Uterus (tissue), 4 donors: Measurements from ENCODE around the gene FPGS. TPM values are rescaled to one million over a fixed set of nuclear protein-coding genes. Genes with fewer than 3 reads are reported as not detected.
A peak's percentile ranks its signal among the peaks of the same experiment; 100 is the strongest.
"Not testable (repeated sequence)": the region's sequence is repeated elsewhere in the genome, so short reads cannot be mapped to it uniquely, and the experiment has no call there.

ENCODE experiments used
- DNase-seq, 2 donors: peaks; one replicate each; pipeline ENCODE4 v3.0.0-alpha.2; 2019 to 2020
- H3K27ac ChIP-seq, 2 donors: fragments of 200-600 bp; sonication (generic); 1 replicate in 1 of 2; 2 replicates in 1 of 2; pipeline ENCODE4 v1.5.1; 2016 to 2018
- H3K27me3 ChIP-seq, 2 donors: fragments of 200-600 bp; sonication (generic); one replicate each; pipeline ENCODE4 v1.5.1; 2018 to 2019; ENCODE audit warnings: control low read depth in 1 of 2
- H3K36me3 ChIP-seq, 2 donors: fragments of 200-600 bp; sonication (generic); one replicate each; pipeline ENCODE4 v1.5.1; 2019; ENCODE audit warnings: control low read depth in 1 of 2
- H3K4me1 ChIP-seq, 2 donors: fragments of 200-600 bp; sonication (generic); one replicate each; pipeline ENCODE4 v1.5.1; 2018 to 2019; ENCODE audit warnings: control low read depth in 1 of 2
- H3K4me3 ChIP-seq, 2 donors: fragments of 200-600 bp; sonication (generic); 1 replicate in 1 of 2; 2 replicates in 1 of 2; pipeline ENCODE4 v1.5.1; 2018 to 2019; ENCODE audit warnings: mild to moderate bottlenecking in 1 of 2
- H3K9me3 ChIP-seq, 2 donors: fragments of 200-600 bp; sonication (generic); one replicate each; pipeline ENCODE4 v1.5.1; 2019; ENCODE audit warnings: control low read depth in 1 of 2
- CTCF ChIP-seq, 4 experiments: fragments of 200-600 bp in 2 of 4; fragments of 450-650 bp in 2 of 4; sonication (generic) in 2 of 4; IDR thresholded peaks; one replicate each; pipeline ENCODE4 v1.5.1; 2016 to 2019; ENCODE audit warnings: antibody characterized with exemption in 4 of 4, mild to moderate bottlenecking in 2 of 4, moderate library complexity in 1 of 4
- POLR2A ChIP-seq, 2 donors: fragments of 450-650 bp; IDR thresholded peaks; one replicate each; pipeline ENCODE4 v1.6.1; 2016; ENCODE audit warnings: antibody characterized with exemption in 2 of 2, mild to moderate bottlenecking in 1 of 2, moderate library complexity in 1 of 2
- intact Hi-C: fragments of 100-400 bp; cut with DNase I; formaldehyde crosslinking; loops from one replicate; pipeline ENCODE4 v1.15.1; 2023; ENCODE audit warnings: low total_unique reads
- total RNA-seq, 4 donors: library from RNA; depleted of rRNA in 3 of 4; stranded (reverse); fragments of >200 nt in 3 of 4; gene quantifications; one replicate each; pipeline versions ENCODE4 v1.1.0 to v1.2.4, GENCODE V29; 2014 to 2023
- donor health status: DM: yes; HTN: yes; CAD: no.

Gene FPGS
- total RNA-seq, 4 donors from 2014 or later: 11.5 to 128 (median 46.6) TPM

DNA sequence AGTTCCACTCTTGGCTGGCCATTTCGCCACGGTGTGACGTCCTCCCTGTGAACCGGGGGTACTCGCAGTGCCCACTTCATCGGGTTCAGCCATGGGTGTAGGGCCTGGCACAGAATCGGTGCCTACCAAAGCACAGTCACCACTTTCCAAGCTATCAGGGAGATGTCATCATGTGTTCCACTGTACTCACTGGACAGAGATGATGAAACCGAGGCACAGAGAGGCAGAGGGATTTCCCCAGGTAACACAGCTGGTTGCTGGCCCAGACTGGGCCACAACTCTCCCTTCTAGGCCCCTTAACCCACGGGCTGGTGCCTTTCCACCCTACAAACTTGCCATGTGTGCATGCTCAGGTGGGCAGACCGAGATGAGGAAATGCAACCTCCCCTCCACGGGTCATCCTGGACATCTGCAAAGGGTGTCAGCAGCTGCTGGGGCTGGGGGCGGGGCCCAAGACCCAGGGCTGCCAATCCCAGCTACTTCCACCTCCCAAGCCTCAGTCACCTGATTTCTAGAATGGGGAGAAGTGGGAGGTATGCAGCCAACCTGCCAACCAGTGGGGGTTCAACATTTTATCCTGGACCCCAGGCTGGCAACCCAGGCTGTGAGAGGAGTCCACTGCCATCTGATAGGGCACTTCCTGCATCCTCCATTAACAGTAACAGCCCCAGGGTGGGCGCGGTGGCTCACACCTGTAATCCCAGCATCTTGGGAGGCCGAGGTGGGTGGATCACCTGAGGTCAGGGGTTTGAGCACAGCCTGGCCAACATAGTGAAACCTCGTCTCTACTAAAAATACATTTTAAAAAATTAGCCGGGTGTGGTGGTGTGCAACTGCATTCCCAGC lies 23.3 kb upstream of the FPGS start:
- peak overlapping the region; percentile 55 to 60 for H3K27ac ChIP-seq
- no peaks in the 10 kb centered on the region for H3K36me3 ChIP-seq
- TF ChIP-seq POLR2A (IDR thresholded peaks at IDR 0.05): no peak
- TF ChIP-seq CTCF (IDR thresholded peaks at IDR 0.05): no peak
- intact Hi-C loops: no loop called here
- DNase-seq: no peak
- H3K4me1 ChIP-seq: no peaks in the 10 kb centered on the region
- no peak overlapping the region for H3K4me3 ChIP-seq
- H3K9me3 ChIP-seq: no peaks in the 10 kb centered on the region
- H3K27me3 ChIP-seq: no peaks in the 10 kb centered on the region

- H3K9me3 ChIP-seq: no peaks in the 10 kb centered on the region
- no peak overlapping the region for H3K4me3 ChIP-seq
- no peak for DNase-seq
- intact Hi-C loops: no loop called here
- H3K27ac ChIP-seq: no peak overlapping the region
- H3K4me1 ChIP-seq: no peaks in the 10 kb centered on the region
- TF ChIP-seq POLR2A (IDR thresholded peaks at IDR 0.05) (no peak), CTCF (IDR thresholded peaks at IDR 0.05) (no peak)
- no peaks in the 10 kb centered on the region for H3K27me3 ChIP-seq
- H3K36me3 ChIP-seq: no peaks in the 10 kb centered on the region
Observed at GRCh38 chr9:127780126-127780885, 22.4 kb upstream of the FPGS start.

- H3K4me3 ChIP-seq, H3K27me3 ChIP-seq, DNase-seq, H3K27ac ChIP-seq, H3K4me1 ChIP-seq, H3K36me3 ChIP-seq, H3K9me3 ChIP-seq, intact Hi-C loops: not testable (repeated sequence)
Observed at GRCh38 chr9:127780909-127781308, 21.8 kb upstream of the FPGS start.

DNA sequence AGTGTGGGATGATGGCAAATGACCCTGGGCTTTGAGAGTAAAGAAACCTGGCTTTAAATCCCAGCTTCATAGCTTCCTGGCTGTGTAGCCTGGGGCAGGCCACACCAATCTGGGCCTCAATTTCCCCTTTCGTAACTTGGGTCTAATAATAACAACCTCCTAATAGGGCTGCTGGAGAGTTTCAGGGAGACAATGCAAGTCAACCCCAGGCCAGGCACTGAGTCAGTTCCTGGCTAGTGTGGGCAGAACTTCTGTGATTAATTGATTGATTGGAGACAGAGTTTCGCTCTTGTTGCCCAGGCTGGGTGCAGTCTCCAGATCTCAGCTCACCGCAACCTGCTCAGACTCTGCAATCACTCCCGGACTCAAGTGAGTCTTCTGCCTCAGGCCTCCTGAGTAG lies 20.9 kb upstream of the FPGS start:
- Histone ChIP-seq H3K27ac (no peak overlapping the region), H3K36me3 (no peaks in the 10 kb centered on the region), H3K4me1 (peaks cover 0 to 3% of the 10 kb centered on the region in 2 donors), H3K9me3 (no peaks in the 10 kb centered on the region), H3K27me3 (no peaks in the 10 kb centered on the region), H3K4me3 (no peak overlapping the region)
- TF ChIP-seq POLR2A (IDR thresholded peaks at IDR 0.05) (no peak), CTCF (IDR thresholded peaks at IDR 0.05) (no peak)
- DNase-seq: no peak
- intact Hi-C loops: no loop called here

- no peaks in the 10 kb centered on the region for H3K27me3 ChIP-seq
- peaks cover 0 to 11% of the 10 kb centered on the region in 2 donors for H3K4me1 ChIP-seq
- no peaks in the 10 kb centered on the region for H3K36me3 ChIP-seq
- H3K9me3 ChIP-seq: no peaks in the 10 kb centered on the region
- TF ChIP-seq POLR2A (IDR thresholded peaks at IDR 0.05) (no peak), CTCF (IDR thresholded peaks at IDR 0.05) (no peak)
- peak overlapping the region; percentile 5 to 96 for H3K27ac ChIP-seq
- intact Hi-C loops: no loop called here
- no peak overlapping the region for H3K4me3 ChIP-seq
- DNase-seq: no peak
Observed at GRCh38 chr9:127783111-127784008, 19.3 kb upstream of the FPGS start.
